BLaER1 treated with 17β-estradiol and CSF1 and Interleukin-3, amounts not matched to agents 10 nM and 100 nM (cell line): Measurements from ENCODE around the gene KCTD6.

ENCODE experiments used
- H3K27ac ChIP-seq, 11 experiments: shearing (Covaris generic); formaldehyde crosslinking; 2 replicates each; pipeline ENCODE4 v1.8.1; 2022
- H3K27me3 ChIP-seq, 11 experiments: shearing (Covaris generic); formaldehyde crosslinking; 2 replicates each; pipeline ENCODE4 v1.8.1; 2022
- H3K36me3 ChIP-seq, 11 experiments: shearing (Covaris generic); formaldehyde crosslinking; 2 replicates each; pipeline ENCODE4 v1.8.1; 2022
- H3K4me1 ChIP-seq, 10 experiments: shearing (Covaris generic); formaldehyde crosslinking; 2 replicates each; pipeline ENCODE4 v1.8.1; 2022
- H3K4me2 ChIP-seq, 11 experiments: shearing (Covaris generic); formaldehyde crosslinking; 2 replicates each; pipeline ENCODE4 v1.8.1; 2022
- H3K4me3 ChIP-seq, 10 experiments: shearing (Covaris generic); formaldehyde crosslinking; 2 replicates each; pipeline ENCODE4 v1.8.1; 2022
- H3K9ac ChIP-seq, 11 experiments: shearing (Covaris generic); formaldehyde crosslinking; 2 replicates each; pipeline ENCODE4 v1.8.1; 2022
- H3K9me3 ChIP-seq, 11 experiments: shearing (Covaris generic); formaldehyde crosslinking; replicated peaks in 1 of 11; 2 replicates each; pipeline ENCODE4 v1.8.1; 2022
- H4K20me1 ChIP-seq, 11 experiments: shearing (Covaris generic); formaldehyde crosslinking; 2 replicates each; pipeline ENCODE4 v1.8.1; 2022
- Cebpa-rat ChIP-seq, 11 experiments: shearing (Covaris generic); IDR thresholded peaks; 2 replicates each; pipeline ENCODE4 v1.8.1; 2022

KCTD6 gene

GRCh38 chr3:58469096-58469495 lies 22.8 kb upstream of the KCTD6 start:
- H3K27ac ChIP-seq, result no peak overlapping the region
- no peak for TF ChIP-seq Cebpa-rat (IDR thresholded peaks at IDR 0.05)
- H4K20me1 ChIP-seq, result no peaks in the 10 kb centered on the region
- H3K27me3 ChIP-seq, result no peaks in the 10 kb centered on the region
- H3K4me2 ChIP-seq, result no peak overlapping the region
- H3K9me3 ChIP-seq, result no peaks in the 10 kb centered on the region
- H3K9ac ChIP-seq, result no peak overlapping the region
- H3K36me3 ChIP-seq, result no peaks in the 10 kb centered on the region
- peaks cover under 1 to 58% (median 33%) of the 10 kb centered on the region in 10 experiments; a peak in 18 of 20 replicates for H3K4me1 ChIP-seq
- no peak overlapping the region for H3K4me3 ChIP-seq

GRCh38 chr3:58470363-58471024 lies 21.4 kb upstream of the KCTD6 start:
- Histone ChIP-seq H3K4me2 (peak overlapping the region in 8 of 11 experiments; percentile 28 to 84 (median 78); a peak in 15 of 22 replicates), H3K9ac (peak overlapping the region in 6 of 11 experiments; percentile 9 to 72 (median 58); a peak in 10 of 22 replicates), H3K27ac (peak overlapping the region in 10 of 11 experiments; percentile 22 to 93 (median 71); a peak in 18 of 22 replicates), H3K4me3 (no peak overlapping the region), H3K9me3 (no peaks in the 10 kb centered on the region), H4K20me1 (no peaks in the 10 kb centered on the region), H3K36me3 (no peaks in the 10 kb centered on the region), H3K27me3 (no peaks in the 10 kb centered on the region), H3K4me1 (peaks cover 14 to 71% (median 47%) of the 10 kb centered on the region in 10 experiments)
- no peak for TF ChIP-seq Cebpa-rat (IDR thresholded peaks at IDR 0.05)

- no peaks in the 10 kb centered on the region for H4K20me1 ChIP-seq
- H3K27ac ChIP-seq, result peak overlapping the region; percentile 22 to 93 (median 70); a peak in 19 of 22 replicates
- peak; percentile 68 to 95 (median 84); a peak in 21 of 22 replicates for TF ChIP-seq Cebpa-rat (IDR thresholded peaks at IDR 0.05)
- no peak overlapping the region; a peak in 1 of 20 replicates for H3K4me3 ChIP-seq
- no peaks in the 10 kb centered on the region for H3K9me3 ChIP-seq
- H3K36me3 ChIP-seq, result no peaks in the 10 kb centered on the region
- H3K9ac ChIP-seq, result peak overlapping the region in 9 of 11 experiments; percentile 9 to 72 (median 47); a peak in 12 of 22 replicates
- peaks cover 22 to 79% (median 54%) of the 10 kb centered on the region in 10 experiments for H3K4me1 ChIP-seq
- H3K4me2 ChIP-seq, result peak overlapping the region in 10 of 11 experiments; percentile 7 to 84 (median 70); a peak in 18 of 22 replicates
- H3K27me3 ChIP-seq, result no peaks in the 10 kb centered on the region
Observed at GRCh38 chr3:58471025-58471887, 20.6 kb upstream of the KCTD6 start.

GRCh38 chr3:58473275-58473674 lies 18.6 kb upstream of the KCTD6 start:
- no peak overlapping the region for H3K4me3 ChIP-seq
- H3K27ac ChIP-seq, result peak overlapping the region in 5 of 11 experiments; percentile 72 to 93 (median 85); a peak in 8 of 22 replicates

GRCh38 chr3:58474348-58474911 lies 17.5 kb upstream of the KCTD6 start:
- Histone ChIP-seq H3K4me1 (peaks cover 22 to 97% (median 66%) of the 10 kb centered on the region in 10 experiments), H3K36me3 (no peaks in the 10 kb centered on the region), H3K27ac (peak overlapping the region in 9 of 11 experiments; percentile 3 to 93 (median 72); a peak in 16 of 22 replicates), H3K4me2 (peak overlapping the region; percentile 62 to 85 (median 82)), H4K20me1 (no peaks in the 10 kb centered on the region), H3K4me3 (0 out of 20 replicates have a peak overlapping the region, but pooled peaks of 2 of the 10 experiments have one; percentile 5 to 17), H3K27me3 (no peaks in the 10 kb centered on the region), H3K9me3 (peaks cover 0 to 6% (median 4%) of the 10 kb centered on the region in 11 experiments; a peak in 10 of 22 replicates), H3K9ac (peak overlapping the region in 4 of 11 experiments; percentile 2 to 33 (median 24); a peak in 4 of 22 replicates)
- no peak for TF ChIP-seq Cebpa-rat (IDR thresholded peaks at IDR 0.05)

More at GRCh38 chr3:58473275-58473674, 18.6 kb upstream of the KCTD6 start:
- Histone ChIP-seq H4K20me1 (no peaks in the 10 kb centered on the region), H3K4me2 (peak overlapping the region in 5 of 11 experiments; percentile 75 to 84 (median 82); a peak in 8 of 22 replicates), H3K27me3 (no peaks in the 10 kb centered on the region), H3K9ac (no peak overlapping the region), H3K4me1 (peaks cover 22 to 94% (median 60%) of the 10 kb centered on the region in 10 experiments), H3K9me3 (no peaks in the 10 kb centered on the region), H3K36me3 (no peaks in the 10 kb centered on the region)
- no peak for TF ChIP-seq Cebpa-rat (IDR thresholded peaks at IDR 0.05)

- Histone ChIP-seq H4K20me1 (no peaks in the 10 kb centered on the region), H3K4me2 (peak overlapping the region; percentile 62 to 85 (median 82)), H3K4me1 (peaks cover 22 to 100% (median 62%) of the 10 kb centered on the region in 10 experiments), H3K9ac (peak overlapping the region in 5 of 11 experiments; percentile 2 to 33 (median 4); a peak in 5 of 22 replicates), H3K27me3 (no peaks in the 10 kb centered on the region), H3K9me3 (peaks cover 0 to 13% (median 10%) of the 10 kb centered on the region in 11 experiments; a peak in 16 of 22 replicates), H3K27ac (peak overlapping the region in 9 of 11 experiments; percentile 3 to 93 (median 72); a peak in 17 of 22 replicates), H3K4me3 (no peak overlapping the region), H3K36me3 (no peaks in the 10 kb centered on the region)
- no peak for TF ChIP-seq Cebpa-rat (IDR thresholded peaks at IDR 0.05)
Observed at GRCh38 chr3:58474967-58475578, 16.8 kb upstream of the KCTD6 start.

- no peak overlapping the region for H3K9ac ChIP-seq
- no peaks in the 10 kb centered on the region for H3K36me3 ChIP-seq
- H4K20me1 ChIP-seq, result no peaks in the 10 kb centered on the region
- H3K27ac ChIP-seq, result peak overlapping the region in 3 of 11 experiments; percentile 35 to 45 (median 45); a peak in 5 of 22 replicates
- peak overlapping the region in 4 of 11 experiments; percentile 49 to 83 (median 63); a peak in 8 of 22 replicates for H3K4me2 ChIP-seq
- H3K9me3 ChIP-seq, result peaks cover 0 to 22% (median 18%) of the 10 kb centered on the region in 11 experiments; a peak in 17 of 22 replicates
- no peak for TF ChIP-seq Cebpa-rat (IDR thresholded peaks at IDR 0.05)
- no peak overlapping the region for H3K4me3 ChIP-seq
- peaks cover 22 to 87% (median 43%) of the 10 kb centered on the region in 10 experiments for H3K4me1 ChIP-seq
- no peaks in the 10 kb centered on the region for H3K27me3 ChIP-seq
Observed at GRCh38 chr3:58478781-58479180, 13.1 kb upstream of the KCTD6 start.

GRCh38 chr3:58480309-58480708 lies 11.6 kb upstream of the KCTD6 start:
- H4K20me1 ChIP-seq, result no peaks in the 10 kb centered on the region
- H3K27ac ChIP-seq, result no peak overlapping the region
- peaks cover 9 to 87% (median 41%) of the 10 kb centered on the region in 10 experiments for H3K4me1 ChIP-seq
- H3K9ac ChIP-seq, result no peak overlapping the region
- peaks cover 0 to 22% (median 18%) of the 10 kb centered on the region in 11 experiments; a peak in 17 of 22 replicates for H3K9me3 ChIP-seq
- no peak overlapping the region for H3K4me3 ChIP-seq
- H3K4me2 ChIP-seq, result no peak overlapping the region; a peak in 1 of 22 replicates
- no peaks in the 10 kb centered on the region for H3K27me3 ChIP-seq
- TF ChIP-seq Cebpa-rat (IDR thresholded peaks at IDR 0.05), result no peak
- H3K36me3 ChIP-seq, result no peaks in the 10 kb centered on the region
